Mucosa of descending colon (tissue), 3 donors: Measurements from ENCODE around the gene AOPEP. TPM values are rescaled to one million over a fixed set of nuclear protein-coding genes. Genes with fewer than 3 reads are reported as not detected.

Experiments
- ATAC-seq: fragments of 200-7000 bp; cut with Tn5 transposase; one replicate; pipeline ENCODE4 v1.9.1; 2020; ENCODE audit warnings: mild to moderate bottlenecking, moderate library complexity
- DNase-seq, 3 donors: peaks; one replicate each; pipeline ENCODE4 v3.0.0-alpha.2; 2020
- H3K36me3 ChIP-seq: fragments of 200-600 bp; one replicate; pipeline ENCODE4 v1.8.0; 2021; ENCODE audit warnings: low read depth, mild to moderate bottlenecking
- H3K4me1 ChIP-seq: fragments of 200-600 bp; one replicate; pipeline ENCODE4 v1.8.0; 2021; ENCODE audit warnings: low read depth, mild to moderate bottlenecking
- H3K4me3 ChIP-seq: fragments of 200-600 bp; one replicate; pipeline ENCODE4 v1.8.0; 2021; ENCODE audit warnings: mild to moderate bottlenecking
- H3K9me3 ChIP-seq: fragments of 200-600 bp; one replicate; pipeline ENCODE4 v1.8.0; 2021; ENCODE audit warnings: mild to moderate bottlenecking
- CTCF ChIP-seq: fragments of 200-600 bp; IDR thresholded peaks from one replicate; pipeline ENCODE4 v1.8.0; 2022; ENCODE audit warnings: antibody characterized with exemption, mild to moderate bottlenecking
- intact Hi-C, 2 donors: fragments of 100-400 bp; cut with DNase I in 1 of 2; cut with micrococcal nuclease in 1 of 2; formaldehyde crosslinking; loops; one replicate each; pipeline versions ENCODE4 v1.11.0 to v1.11.1; 2022; cut with DNase I, micrococcal nuclease
- total RNA-seq, 3 donors: library from RNA; stranded (reverse); fragmentation: NEBNext Ultra II Directional in 2 of 3; extraction: Animal tissue kit (Norgen Biotek cat#: 25700) in 2 of 3; gene quantifications; one replicate each; pipeline versions ENCODE4 v1.2.1 to v1.2.4, GENCODE V29; 2021 to 2023
- donor health status: DM: no; HTN: no; CAD: no; lungs with moderate emphysema.
- donor health status: DM: no; HTN: no; CAD: no.
- donor health status: DM: no; HTN: yes; CAD: no.

AOPEP gene
- total RNA-seq, 3 donors from 2014 or later, result 47.5 to 102 (median 57.8) TPM

- H3K4me3 ChIP-seq, result no peak overlapping the region
- intact Hi-C loops, result loop anchor here in 1 of 2 donors (10.0 kb wide), 1 partner anchor 350 kb away; no protein-coding TSS in a partner anchor
- no peaks in the 10 kb centered on the region for H3K9me3 ChIP-seq
- H3K4me1 ChIP-seq, result no peaks in the 10 kb centered on the region
- DNase-seq, result no peak
- ATAC-seq, result no peak
- no peak for TF ChIP-seq CTCF
- no peaks in the 10 kb centered on the region for H3K36me3 ChIP-seq
These were observed 398.3 kb downstream of the AOPEP start for GRCh38 chr9:95124582-95125367.

GRCh38 chr9:95125652-95126051 is 399.2 kb downstream of the AOPEP start:
- no peak overlapping the region for H3K4me3 ChIP-seq
- DNase-seq, result no peak
- no peaks in the 10 kb centered on the region for H3K9me3 ChIP-seq
- H3K36me3 ChIP-seq, result no peaks in the 10 kb centered on the region
- intact Hi-C loops, result loop anchor here in 1 of 2 donors (10.0 kb wide), 1 partner anchor 351 kb away; no protein-coding TSS in a partner anchor
- no peak for ATAC-seq
- TF ChIP-seq CTCF, result no peak
- H3K4me1 ChIP-seq, result no peaks in the 10 kb centered on the region

- TF ChIP-seq CTCF, result no peak
- intact Hi-C loops, result loop anchor here in 1 of 2 donors (10.0 kb wide), 1 partner anchor 352 kb away; no protein-coding TSS in a partner anchor
- no peak overlapping the region for H3K4me3 ChIP-seq
- H3K36me3 ChIP-seq, result no peaks in the 10 kb centered on the region
- H3K4me1 ChIP-seq, result no peaks in the 10 kb centered on the region
- DNase-seq (no peak), ATAC-seq (no peak)
- H3K9me3 ChIP-seq, result no peaks in the 10 kb centered on the region
These were observed 400.2 kb downstream of the AOPEP start for GRCh38 chr9:95126739-95127138.

- DNase-seq (peak; percentile 82 to 92 (median 90)), ATAC-seq (peak; percentile 92)
- intact Hi-C loops, result loop anchor here in 1 of 2 donors (10.0 kb wide), 1 partner anchor 353 kb away; no protein-coding TSS in a partner anchor
- H3K4me1 ChIP-seq, result no peaks in the 10 kb centered on the region
- H3K4me3 ChIP-seq, result no peak overlapping the region
- no peaks in the 10 kb centered on the region for H3K36me3 ChIP-seq
- H3K9me3 ChIP-seq, result no peaks in the 10 kb centered on the region
- peak; percentile 95 for TF ChIP-seq CTCF
These were observed 401.0 kb downstream of the AOPEP start for GRCh38 chr9:95127249-95128176.

- H3K4me3 ChIP-seq, result no peak overlapping the region
- no peak for DNase-seq
- ATAC-seq, result no peak
- no peak for TF ChIP-seq CTCF
- no peaks in the 10 kb centered on the region for H3K36me3 ChIP-seq
- H3K9me3 ChIP-seq, result no peaks in the 10 kb centered on the region
- intact Hi-C loops, result loop anchor here in 1 of 2 donors (10.0 kb wide), 1 partner anchor 353 kb away; no protein-coding TSS in a partner anchor
- H3K4me1 ChIP-seq, result no peaks in the 10 kb centered on the region
These were observed 401.7 kb downstream of the AOPEP start for GRCh38 chr9:95128177-95128524.
